ENCODE measurements around the gene MGARP. TPM values are rescaled to one million over a fixed set of nuclear protein-coding genes. Genes with fewer than 3 reads are reported as not detected.

MGARP gene
- total RNA-seq, 1 experiment from 2014 or later: 2.3 TPM

GRCh38 chr4:139246166-139246565 is 33.9 kb downstream of the MGARP start:
- ATAC-seq: no peak
- ChIA-PET CTCF (no interaction called here), POLR2A (interaction anchor here (0.6 kb wide), 1 partner anchor 250 kb away, joined by 3 read pairs; no protein-coding TSS in a partner anchor)
- BruUV-seq (replicated peaks): no TSS peak
- no peak overlapping the region for H3K27ac ChIP-seq (ENCODE audit: low read length)
- in situ Hi-C loops (cut with HindIII; ENCODE audit: low pct_unique_long_range_greater_than_20kb, low sequenced_read_pairs): no loop called here
- intact Hi-C loops (cut with micrococcal nuclease; ENCODE audit: unreplicated experiment): no loop called here
- H3K27me3 ChIP-seq (ENCODE audit: control insufficient read depth, insufficient read depth, low read length): no peaks in the 10 kb centered on the region
- H3K9me3 ChIP-seq (ENCODE audit: control insufficient read depth, insufficient read depth, low read depth, low read length): no peaks in the 10 kb centered on the region
- DNase-seq (ENCODE audit: low read depth, low spot score): no peak
- no peak for TF ChIP-seq POLR2AphosphoS5 (IDR thresholded peaks at IDR 0.05; ENCODE audit: low read depth, low read length)
- no peak for TF ChIP-seq CTCF (IDR thresholded peaks at IDR 0.05)
- no peak for TF ChIP-seq SIN3A (IDR thresholded peaks at IDR 0.05; ENCODE audit: borderline replicate concordance, insufficient read depth, low read depth, low read length)
- no peak for TF ChIP-seq REST (IDR thresholded peaks at IDR 0.05; ENCODE audit: insufficient read depth in 1 of 2, low read depth in 2 of 2, low read length in 1 of 2)
- TF ChIP-seq TCF7L2 (IDR thresholded peaks at IDR 0.05; ENCODE audit: low read depth, low read length): no peak
- no peaks in the 10 kb centered on the region for H3K36me3 ChIP-seq (ENCODE audit: control insufficient read depth, insufficient read depth, low read length)
- no peaks in the 10 kb centered on the region for H3K4me1 ChIP-seq (ENCODE audit: control insufficient read depth, insufficient read depth, low read length)
- H3K4me3 ChIP-seq (ENCODE audit: low read depth in 2 of 2, low read length in 2 of 2): no peak overlapping the region

GRCh38 chr4:139245590-139245989 is 34.4 kb downstream of the MGARP start:
- Histone ChIP-seq H3K9me3 (ENCODE audit: control insufficient read depth, insufficient read depth, low read depth, low read length) (no peaks in the 10 kb centered on the region), H3K4me3 (ENCODE audit: low read depth in 2 of 2, low read length in 2 of 2) (no peak overlapping the region), H3K27me3 (ENCODE audit: control insufficient read depth, insufficient read depth, low read length) (no peaks in the 10 kb centered on the region), H3K36me3 (ENCODE audit: control insufficient read depth, insufficient read depth, low read length) (no peaks in the 10 kb centered on the region), H3K4me1 (ENCODE audit: control insufficient read depth, insufficient read depth, low read length) (no peaks in the 10 kb centered on the region), H3K27ac (ENCODE audit: low read length) (no peak overlapping the region)
- no peak for TF ChIP-seq SIN3A (IDR thresholded peaks at IDR 0.05; ENCODE audit: borderline replicate concordance, insufficient read depth, low read depth, low read length)
- TF ChIP-seq REST (IDR thresholded peaks at IDR 0.05; ENCODE audit: insufficient read depth in 1 of 2, low read depth in 2 of 2, low read length in 1 of 2): no peak
- no peak for DNase-seq (ENCODE audit: low read depth, low spot score)
- CTCF ChIA-PET: no interaction called here
- BruUV-seq (replicated peaks): no TSS peak
- POLR2A ChIA-PET: no interaction called here
- in situ Hi-C loops (cut with HindIII; ENCODE audit: low pct_unique_long_range_greater_than_20kb, low sequenced_read_pairs) (no loop called here), intact Hi-C loops (cut with micrococcal nuclease; ENCODE audit: unreplicated experiment) (no loop called here)
- ATAC-seq: no peak
